COLO829 (cell line): ENCODE results near the gene SOX6.
A peak's percentile ranks its signal among the peaks of the same experiment; 100 is the strongest.
"Not testable (repeated sequence)": the region's sequence is repeated elsewhere in the genome, so short reads cannot be mapped to it uniquely, and the experiment has no call there.

ENCODE experiments used
- DNase-seq: peaks from one replicate; pipeline ENCODE4 v3.0.0; 2012; ENCODE audit warnings: low spot score

The SOX6 gene

DNA sequence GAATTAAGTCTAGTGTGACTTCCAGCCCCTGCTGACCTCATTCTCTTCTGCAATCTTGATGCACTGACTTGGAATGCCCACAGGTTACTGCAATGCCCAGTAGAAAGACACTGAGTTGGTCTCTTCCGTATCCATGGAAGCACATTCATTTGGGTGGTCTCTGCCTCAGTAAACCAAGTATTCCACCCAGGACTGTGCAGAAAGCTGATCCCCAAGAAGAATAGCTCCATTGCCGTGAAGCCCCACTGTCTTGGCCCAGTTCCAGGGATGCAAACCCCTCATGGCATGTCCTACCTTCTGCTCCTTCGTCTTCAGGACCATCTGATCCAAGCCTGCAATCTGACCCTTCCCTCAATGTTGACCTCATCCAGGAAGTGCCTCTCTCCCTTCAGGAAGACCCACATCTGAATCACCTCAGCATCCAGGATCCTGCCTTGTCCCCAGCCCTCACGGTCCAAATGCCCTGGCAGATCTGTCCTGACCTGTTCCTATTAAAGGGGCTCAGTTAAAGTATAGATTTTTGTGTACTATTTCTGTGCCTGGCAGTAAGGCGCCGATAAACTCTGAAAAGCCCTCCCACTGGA, 425.8 kb downstream of the SOX6 start:
- DNase-seq = no peak

DNA sequence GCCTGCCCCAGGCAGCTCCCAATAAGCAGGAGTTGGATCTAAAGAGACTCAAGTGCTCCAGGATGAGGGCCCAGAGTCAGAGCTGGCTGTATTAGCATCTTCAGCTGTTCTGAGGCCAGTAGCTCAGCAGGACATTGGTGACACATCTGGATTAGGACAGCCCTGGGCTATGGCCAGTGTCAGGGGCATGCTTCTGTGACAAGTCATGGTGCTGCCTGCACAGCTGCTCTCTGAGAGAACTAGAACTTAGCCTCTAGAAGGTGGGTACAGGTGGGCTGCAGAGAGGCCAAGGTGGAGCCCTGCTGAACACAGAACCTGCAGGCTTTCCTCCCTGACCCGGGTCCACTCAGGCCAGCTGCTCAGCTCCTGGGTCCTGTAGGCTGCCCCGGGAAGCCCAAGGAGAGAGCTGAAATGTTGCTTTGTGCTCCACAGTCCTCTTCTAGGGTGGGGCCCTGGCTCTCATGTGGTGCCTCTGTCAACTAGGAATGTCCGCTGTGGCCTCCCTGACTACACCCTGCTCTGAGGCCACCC, 426.9 kb downstream of the SOX6 start:
- no peak for DNase-seq

DNA sequence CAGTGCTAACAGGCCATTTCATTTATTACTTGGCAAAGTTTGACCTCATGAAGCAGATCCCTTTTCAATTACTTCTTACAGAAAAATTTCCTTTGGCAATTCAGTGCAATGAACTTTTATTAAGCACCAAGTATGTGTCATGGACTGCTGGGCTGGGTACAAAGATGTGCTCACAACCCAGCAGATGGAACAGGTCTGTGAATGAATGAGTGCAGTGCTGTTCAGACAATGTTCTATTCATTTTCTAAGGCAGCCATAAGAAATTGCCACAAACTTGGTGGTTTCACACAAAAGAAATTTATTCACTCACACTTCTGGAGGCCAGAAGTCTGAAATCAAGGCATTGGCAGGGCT, 428.5 kb downstream of the SOX6 start:
- peak; percentile 63 for DNase-seq

DNA sequence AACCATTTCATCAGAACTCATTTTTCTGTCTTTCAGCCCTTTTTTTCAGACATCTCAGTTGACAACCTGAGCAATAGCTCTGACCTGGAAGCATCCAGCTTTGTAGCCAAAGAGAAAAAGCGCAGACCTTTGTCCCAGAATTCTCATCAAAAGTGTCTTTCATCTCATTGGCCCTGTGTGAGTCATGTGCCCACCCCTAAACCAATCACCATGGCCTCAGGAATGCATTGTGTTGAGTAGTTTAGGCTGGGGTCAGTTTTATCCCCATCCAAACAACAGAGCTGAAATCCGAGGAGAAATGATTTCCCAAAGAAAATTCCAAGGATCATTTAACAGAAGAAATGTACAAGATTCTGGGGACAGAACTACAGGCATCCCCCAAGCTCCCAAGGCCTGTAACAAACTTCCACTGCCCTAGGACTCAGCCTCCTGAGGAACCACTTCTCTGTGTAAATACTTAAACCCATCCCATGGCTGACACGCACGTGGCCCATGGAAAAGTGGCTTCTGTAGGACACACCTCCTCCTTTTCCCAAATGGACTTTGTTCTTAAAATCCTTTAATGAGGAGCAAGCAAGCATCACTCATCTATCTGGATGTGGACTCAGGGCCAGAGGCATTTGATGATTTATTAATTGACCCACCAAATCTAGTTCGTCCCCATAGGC, 429.0 kb downstream of the SOX6 start:
- DNase-seq = no peak

DNA sequence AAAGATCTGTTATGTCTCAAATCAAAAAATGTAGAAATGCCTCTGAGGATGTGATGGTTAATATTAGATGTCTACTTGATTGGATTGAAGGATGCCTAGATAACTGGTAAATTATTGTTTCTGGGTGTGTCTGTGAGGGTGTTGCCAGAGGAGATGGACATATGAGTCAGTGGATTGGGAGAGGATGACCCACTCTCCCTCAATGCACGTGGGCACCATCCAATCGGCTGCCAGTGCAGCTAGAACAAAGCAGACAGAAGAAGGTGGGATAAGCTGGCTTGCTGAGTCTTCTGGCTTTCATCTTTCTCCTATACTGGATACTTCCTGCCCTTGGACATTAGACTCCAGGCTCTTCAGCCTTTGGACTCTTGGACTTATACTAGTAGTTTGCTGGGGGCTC, 430.3 kb downstream of the SOX6 start:
- DNase-seq = no peak

DNA sequence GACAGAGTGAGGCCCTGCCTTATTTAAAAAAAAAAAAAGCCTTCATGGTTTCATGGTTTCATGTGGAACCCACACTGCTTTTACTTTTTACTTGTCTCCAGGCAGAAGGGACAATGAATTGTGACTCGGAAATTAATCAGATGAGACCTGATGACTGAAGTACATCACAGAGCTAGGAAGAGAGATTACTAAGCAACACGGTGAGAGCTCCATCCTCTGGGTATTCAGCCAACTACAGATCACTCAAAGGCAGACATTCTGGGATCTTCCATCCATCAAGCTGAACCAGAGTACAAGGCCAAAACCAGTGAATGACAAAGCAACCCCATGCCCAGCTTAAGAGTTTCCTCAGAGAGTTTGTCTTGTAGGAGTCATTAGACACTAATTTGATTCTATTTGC, 433.2 kb downstream of the SOX6 start:
- no peak for DNase-seq

DNA sequence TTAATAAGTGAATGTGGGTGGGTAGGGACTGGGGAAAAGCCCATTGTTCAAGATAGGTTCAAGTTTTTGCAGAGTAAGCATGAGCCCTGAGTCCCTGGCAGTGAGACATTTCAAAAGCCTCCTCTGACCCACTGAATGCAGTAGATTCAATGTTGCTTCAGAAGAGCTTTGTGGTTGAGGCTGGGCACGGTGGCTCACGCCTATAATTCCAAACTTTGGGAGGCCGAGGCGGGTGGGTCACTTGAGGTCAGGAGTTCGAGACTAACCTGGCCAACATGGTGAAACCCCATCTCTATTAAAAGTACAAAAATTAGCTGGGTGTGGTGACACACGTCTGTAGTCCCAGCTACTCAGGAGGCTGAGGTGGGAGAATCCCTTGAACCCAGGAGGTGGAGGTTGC, 433.6 kb downstream of the SOX6 start:
- DNase-seq = not testable (repeated sequence)

DNA sequence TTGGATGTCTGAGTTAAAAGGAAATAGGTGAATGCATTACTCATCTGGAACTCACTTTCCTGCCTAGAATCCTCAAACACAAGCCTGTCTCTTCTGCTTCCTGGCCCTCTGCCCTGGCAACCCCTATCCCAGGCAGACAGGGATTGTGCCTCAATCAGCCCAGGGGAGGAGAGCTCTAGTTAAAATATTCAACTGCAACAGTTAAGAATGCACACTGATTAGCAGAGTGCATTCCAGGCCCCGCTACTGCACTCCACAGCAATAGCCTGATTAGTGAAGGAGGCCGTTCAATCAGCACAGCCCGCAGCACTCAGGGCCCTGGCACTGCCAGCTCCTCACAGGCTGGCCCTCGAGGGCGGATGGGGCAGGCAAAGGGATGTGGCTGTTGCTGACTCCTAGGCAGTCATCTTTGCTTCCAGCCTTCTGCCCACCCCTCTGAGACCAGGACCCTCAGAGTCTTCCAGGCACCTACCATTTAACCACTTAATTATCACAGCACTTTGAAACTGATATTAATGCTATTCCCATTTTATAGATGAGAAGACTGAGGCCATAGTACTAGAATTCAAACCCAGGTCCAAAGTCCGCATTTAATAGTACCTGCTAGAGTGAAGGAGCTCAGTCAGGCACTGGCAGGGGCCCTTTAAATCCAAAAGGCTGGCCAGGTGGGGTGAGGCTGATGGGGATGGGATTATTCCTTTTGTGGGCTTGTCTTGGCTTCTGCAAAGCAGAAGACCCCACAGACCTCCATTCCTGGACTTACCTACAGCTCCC, 435.3 kb downstream of the SOX6 start:
- DNase-seq = no peak

DNA sequence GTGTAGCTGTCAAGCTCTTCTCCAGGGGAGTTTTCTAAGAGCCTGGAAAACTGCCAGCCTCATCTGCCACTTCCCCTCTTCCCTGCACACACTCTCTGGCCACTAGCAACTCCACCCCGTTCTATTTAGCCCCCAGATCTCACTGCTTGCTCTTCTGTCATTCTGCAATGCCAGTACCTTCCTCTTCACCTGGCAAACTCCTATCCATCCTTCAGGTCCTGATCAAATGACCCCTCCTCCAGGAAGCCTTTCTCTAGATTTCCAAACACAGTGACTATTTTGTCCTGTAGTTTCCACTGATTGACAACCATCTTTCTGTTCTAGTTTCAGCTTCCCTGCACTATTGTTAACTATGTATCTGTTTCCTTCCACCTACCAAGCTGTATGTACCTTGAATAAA, 437.7 kb downstream of the SOX6 start:
- DNase-seq = no peak

DNA sequence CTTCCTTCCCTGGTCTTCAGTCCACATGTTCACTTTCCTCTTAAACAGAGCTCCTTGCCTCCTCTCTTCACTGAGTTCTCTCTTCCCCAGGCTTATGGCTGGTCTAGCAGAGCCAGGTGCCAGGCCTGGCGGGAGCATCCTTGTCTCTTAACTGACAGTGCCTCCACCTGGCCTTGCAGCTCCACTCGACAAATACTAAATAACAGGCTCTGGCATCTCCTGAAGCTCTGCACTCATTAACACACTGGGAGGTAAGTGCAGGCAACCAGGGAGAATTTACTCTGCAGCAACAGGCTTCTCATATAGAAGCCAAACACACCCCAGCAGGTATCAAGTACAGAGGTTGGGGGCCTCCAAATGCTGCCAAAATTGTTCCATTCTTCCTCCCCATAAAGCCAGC, 438.1 kb downstream of the SOX6 start:
- DNase-seq = no peak
